Effector memory CD4-positive, alpha-beta T cell (primary cell): ENCODE results near the gene CCDC8.
"Not testable (repeated sequence)": the region's sequence is repeated elsewhere in the genome, so short reads cannot be mapped to it uniquely, and the experiment has no call there.

ENCODE experiments used
- DNase-seq, 3 donors: peaks; one replicate each; pipeline ENCODE4 v3.0.0-alpha.2; 2020
- H3K27ac ChIP-seq: 2 replicates; pipeline ENCODE4 v1.7.0; 2013; ENCODE audit warnings: mild to moderate bottlenecking, low read length, moderate library complexity; ENCODE audit not compliant: insufficient read depth, poor library complexity, severe bottlenecking
- H3K27me3 ChIP-seq: replicated peaks from 2 replicates; pipeline ENCODE4 v1.7.0; 2013; ENCODE audit warnings: mild to moderate bottlenecking, low read length; ENCODE audit not compliant: insufficient read depth, control insufficient read depth, poor library complexity, severe bottlenecking
- H3K36me3 ChIP-seq: 2 replicates; pipeline ENCODE4 v1.7.0; 2013; ENCODE audit warnings: mild to moderate bottlenecking, low read length, moderate library complexity; ENCODE audit not compliant: control insufficient read depth, insufficient read depth
- H3K4me1 ChIP-seq: 2 replicates; pipeline ENCODE4 v1.7.0; 2013; ENCODE audit warnings: low read length, mild to moderate bottlenecking; ENCODE audit not compliant: control insufficient read depth, insufficient read depth, poor library complexity, severe bottlenecking
- H3K4me3 ChIP-seq: 2 replicates; pipeline ENCODE4 v1.7.0; 2013; ENCODE audit warnings: low read length, low read depth, mild to moderate bottlenecking; ENCODE audit not compliant: insufficient read depth, poor library complexity, severe bottlenecking
- H3K9me3 ChIP-seq: 2 replicates; pipeline ENCODE4 v1.7.0; 2013; ENCODE audit warnings: mild to moderate bottlenecking, low read length, moderate library complexity; ENCODE audit not compliant: control insufficient read depth

The CCDC8 gene

DNA sequence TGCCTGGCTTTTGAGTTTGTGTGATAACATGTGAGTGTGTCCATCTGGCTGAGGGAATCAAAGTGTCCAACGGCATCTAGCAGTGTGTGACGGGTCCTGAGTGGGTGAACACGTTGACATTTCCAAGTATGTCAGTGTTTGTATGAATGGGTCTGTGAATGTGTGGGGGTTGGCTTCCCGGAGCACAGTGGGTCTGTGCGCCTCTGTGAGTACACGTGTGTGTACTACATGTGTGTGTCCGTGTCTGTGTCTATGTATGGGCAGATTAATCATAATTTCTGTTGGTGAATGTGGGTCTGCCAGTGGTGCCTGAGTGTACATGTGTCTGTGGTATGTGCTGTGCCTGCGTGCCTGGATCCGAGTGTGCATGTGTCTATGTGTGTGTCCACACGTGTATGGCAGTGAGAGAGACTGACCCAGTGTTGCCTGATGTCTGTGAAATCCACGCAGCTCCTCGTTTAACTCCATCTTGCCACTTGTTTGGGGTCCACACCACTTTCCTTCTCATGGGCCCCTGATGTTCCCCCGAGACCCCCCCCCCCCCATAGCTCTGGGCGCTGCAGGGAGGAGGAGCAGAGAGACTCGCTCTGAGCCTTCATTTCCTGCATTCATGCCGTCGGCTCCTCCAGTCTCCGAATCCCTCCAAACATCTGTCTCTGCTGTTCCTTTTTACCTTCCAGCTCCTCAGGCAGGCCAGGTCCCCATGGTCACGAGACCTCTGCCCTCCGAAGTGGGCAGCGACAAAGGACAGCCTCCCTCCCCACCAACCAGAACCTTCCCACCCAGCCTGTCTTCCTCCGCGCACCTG, 5.3 kb downstream of the CCDC8 start:
- Histone ChIP-seq H3K27ac (no peak overlapping the region), H3K4me3 (no peak overlapping the region), H3K36me3 (no peaks in the 10 kb centered on the region), H3K9me3 (no peaks in the 10 kb centered on the region), H3K27me3 (peaks cover 56% of the 10 kb centered on the region), H3K4me1 (peaks cover 6% of the 10 kb centered on the region)
- no peak for DNase-seq

DNA sequence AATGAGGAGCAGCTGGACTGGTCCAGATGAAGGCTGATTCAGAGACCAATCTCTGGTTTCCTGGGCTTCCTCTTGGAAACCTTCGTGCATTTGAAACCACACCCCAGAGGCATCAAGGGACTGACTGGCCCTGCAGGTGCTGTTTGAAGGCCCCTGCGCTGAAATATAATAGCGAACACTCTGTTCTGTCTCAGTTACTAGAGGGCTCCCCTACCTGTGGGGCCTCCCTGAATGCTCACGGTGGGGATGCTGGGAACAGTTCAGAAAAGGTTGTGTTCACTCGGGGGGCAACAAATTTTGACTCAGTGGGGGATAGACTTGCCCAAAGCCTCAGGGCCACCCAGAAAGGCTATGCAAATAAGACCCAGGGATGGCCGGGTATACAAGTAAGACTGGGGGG, 6.4 kb downstream of the CCDC8 start:
- Histone ChIP-seq H3K27ac (no peak overlapping the region), H3K36me3 (no peaks in the 10 kb centered on the region), H3K27me3 (peaks cover 51% of the 10 kb centered on the region), H3K4me3 (no peak overlapping the region), H3K9me3 (no peaks in the 10 kb centered on the region), H3K4me1 (peaks cover 6% of the 10 kb centered on the region)
- DNase-seq, result no peak

DNA sequence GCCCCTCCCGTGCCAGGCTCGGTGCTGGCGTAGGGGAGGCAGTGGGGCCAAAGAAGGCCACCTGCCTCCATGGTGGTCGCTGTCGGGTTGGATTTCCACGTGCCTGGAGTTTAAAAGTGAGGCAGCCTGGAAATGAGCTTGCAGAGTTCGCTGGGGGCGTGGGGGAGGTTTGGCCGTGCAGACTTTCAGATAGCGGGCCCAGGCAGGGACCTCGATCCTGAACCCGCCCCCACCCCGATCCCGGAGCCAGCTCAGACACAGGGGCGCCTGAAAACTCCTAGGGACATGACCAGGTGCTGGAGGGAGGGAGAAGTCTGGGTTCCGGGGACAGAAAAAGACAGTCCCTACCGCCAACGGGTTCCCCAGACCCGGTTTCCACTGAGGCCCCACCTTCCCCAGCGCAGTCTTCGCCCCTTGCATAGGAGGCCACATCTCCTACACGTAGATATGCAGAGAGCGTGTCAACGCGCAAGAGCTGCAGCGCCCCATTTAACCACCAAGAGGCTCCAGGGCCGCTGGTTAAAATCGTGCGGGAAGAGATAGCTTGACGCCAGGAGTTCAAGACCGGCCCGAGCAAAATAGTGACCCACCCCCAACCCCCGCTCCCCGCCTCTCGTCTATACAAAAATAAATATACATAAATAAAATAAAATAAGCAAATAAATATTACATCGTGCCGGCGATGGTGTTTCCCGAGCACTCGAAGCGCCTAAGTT, 8.5 kb downstream of the CCDC8 start:
- Histone ChIP-seq H3K27me3 (peaks cover 48% of the 10 kb centered on the region), H3K27ac (no peak overlapping the region), H3K4me3 (no peak overlapping the region), H3K36me3 (no peaks in the 10 kb centered on the region), H3K9me3 (no peaks in the 10 kb centered on the region), H3K4me1 (peaks cover 6% of the 10 kb centered on the region)
- no peak for DNase-seq

DNA sequence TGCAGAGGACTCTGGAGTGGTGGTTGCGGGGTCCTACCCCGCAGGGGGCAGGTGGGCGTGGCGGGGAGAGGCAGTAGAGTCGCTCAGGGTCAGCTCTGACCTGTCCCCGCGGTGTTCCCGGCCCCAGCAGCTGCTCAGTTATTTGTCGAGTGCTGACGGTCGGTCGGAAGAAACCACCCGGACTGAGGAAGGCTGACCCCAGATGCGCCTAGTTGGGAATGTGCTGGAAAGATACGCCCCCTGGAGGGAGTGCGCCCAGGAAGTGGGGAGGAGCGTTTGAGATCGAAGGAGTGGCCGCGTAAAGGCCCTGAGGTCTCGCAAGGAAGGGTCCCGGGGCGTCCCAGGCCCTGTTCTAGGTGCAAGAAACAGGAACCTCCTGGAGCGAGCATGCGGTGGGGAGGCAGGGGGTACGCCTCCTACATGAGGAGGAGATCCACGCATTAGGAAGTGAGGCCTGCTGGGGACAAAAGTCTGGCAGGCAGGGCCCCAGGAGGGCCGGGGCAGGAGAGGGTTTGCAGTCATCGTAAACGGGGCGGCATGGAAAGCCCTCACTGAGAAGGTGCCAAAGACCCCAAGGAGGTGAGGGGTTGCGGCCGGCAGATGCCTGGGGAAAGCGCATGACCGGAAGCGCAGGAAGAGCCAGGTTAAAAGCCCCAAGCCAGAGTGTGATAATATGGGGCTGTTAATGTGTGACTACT, 9.2 kb downstream of the CCDC8 start:
- no peak overlapping the region for H3K27ac ChIP-seq
- peaks cover 48% of the 10 kb centered on the region for H3K27me3 ChIP-seq
- no peaks in the 10 kb centered on the region for H3K36me3 ChIP-seq
- no peaks in the 10 kb centered on the region for H3K9me3 ChIP-seq
- no peak for DNase-seq
- H3K4me3 ChIP-seq, result no peak overlapping the region
- peaks cover 6% of the 10 kb centered on the region for H3K4me1 ChIP-seq

DNA sequence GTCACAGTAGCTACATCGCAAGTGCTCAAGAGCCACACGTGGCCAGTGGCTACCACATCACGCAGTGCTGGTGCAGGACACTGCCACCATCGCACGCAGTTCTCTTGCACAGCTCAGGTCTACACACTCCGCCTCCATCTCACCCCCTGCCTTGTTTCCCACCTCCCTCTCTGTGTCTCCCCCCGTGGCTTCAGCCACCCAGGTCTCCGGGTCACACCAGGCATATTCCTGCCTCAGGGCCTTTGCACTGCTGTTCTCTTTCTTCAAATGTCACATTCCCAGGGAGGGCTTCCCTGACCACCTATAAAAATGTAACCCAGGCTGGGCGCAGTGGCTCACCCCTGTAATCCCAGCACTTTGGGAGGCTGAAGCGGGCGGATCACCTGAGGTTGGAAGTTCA, 10.6 kb downstream of the CCDC8 start:
- Histone ChIP-seq H3K36me3 (no peaks in the 10 kb centered on the region), H3K27ac (no peak overlapping the region), H3K4me3 (no peak overlapping the region), H3K9me3 (no peaks in the 10 kb centered on the region), H3K4me1 (peaks cover 6% of the 10 kb centered on the region), H3K27me3 (peaks cover 41% of the 10 kb centered on the region)
- no peak for DNase-seq

DNA sequence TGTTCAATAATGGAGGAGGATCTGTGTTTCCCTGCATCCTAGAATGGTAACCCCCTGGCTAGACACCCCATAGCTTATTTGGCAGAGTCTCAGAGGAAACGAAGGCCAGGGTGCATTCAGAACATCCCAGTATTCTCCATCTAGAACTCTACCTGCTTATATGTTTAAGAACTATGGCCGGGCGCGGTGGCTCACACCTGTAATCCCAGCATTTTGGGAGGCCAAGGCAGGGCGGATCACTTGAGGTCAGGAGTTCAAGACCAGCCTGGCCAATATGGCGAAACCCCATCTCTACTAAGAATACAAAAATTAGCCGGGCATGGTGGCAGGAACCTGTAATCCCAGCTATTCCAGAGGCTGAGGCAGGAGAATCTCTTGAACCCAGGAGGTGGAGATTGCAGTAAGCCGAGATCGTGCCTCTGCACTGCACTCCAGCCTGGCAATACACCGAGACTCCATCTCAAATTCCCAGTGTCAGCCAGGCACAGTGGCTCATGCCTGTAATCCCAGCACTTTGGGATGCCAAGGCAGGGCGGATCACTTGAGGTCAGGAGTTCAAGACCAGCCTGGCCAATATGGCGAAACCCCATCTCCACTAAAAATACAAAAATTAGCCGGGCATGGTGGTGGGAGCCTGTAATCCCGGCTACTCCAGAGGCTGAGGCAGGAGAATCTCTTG, 15.4 kb downstream of the CCDC8 start:
- not testable (repeated sequence) for H3K27me3 ChIP-seq, H3K4me1 ChIP-seq, DNase-seq, H3K9me3 ChIP-seq, H3K4me3 ChIP-seq, H3K27ac ChIP-seq, H3K36me3 ChIP-seq

DNA sequence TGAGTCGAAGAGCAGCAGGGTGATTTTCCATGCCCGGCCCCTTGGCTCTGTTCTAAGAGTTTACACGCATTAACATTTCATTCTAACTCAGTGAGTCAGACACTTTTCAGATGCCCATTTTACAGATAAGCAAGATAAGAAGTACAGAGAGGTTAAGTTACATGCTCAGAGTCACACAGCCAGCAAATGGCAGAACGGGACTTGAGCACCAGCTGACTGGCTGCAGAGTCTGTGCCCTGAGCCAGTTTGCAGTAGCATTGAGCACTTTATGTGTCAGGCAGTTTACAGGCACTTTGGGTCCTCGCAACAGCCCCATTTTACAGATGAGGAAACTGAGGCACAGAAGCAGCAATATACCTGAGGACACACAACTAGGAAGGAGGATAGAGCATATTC, 19.0 kb downstream of the CCDC8 start:
- Histone ChIP-seq H3K36me3 (peaks cover 24% of the 10 kb centered on the region), H3K9me3 (no peaks in the 10 kb centered on the region), H3K27me3 (no peaks in the 10 kb centered on the region), H3K4me1 (no peaks in the 10 kb centered on the region), H3K4me3 (no peak overlapping the region), H3K27ac (no peak overlapping the region)
- DNase-seq, result no peak

DNA sequence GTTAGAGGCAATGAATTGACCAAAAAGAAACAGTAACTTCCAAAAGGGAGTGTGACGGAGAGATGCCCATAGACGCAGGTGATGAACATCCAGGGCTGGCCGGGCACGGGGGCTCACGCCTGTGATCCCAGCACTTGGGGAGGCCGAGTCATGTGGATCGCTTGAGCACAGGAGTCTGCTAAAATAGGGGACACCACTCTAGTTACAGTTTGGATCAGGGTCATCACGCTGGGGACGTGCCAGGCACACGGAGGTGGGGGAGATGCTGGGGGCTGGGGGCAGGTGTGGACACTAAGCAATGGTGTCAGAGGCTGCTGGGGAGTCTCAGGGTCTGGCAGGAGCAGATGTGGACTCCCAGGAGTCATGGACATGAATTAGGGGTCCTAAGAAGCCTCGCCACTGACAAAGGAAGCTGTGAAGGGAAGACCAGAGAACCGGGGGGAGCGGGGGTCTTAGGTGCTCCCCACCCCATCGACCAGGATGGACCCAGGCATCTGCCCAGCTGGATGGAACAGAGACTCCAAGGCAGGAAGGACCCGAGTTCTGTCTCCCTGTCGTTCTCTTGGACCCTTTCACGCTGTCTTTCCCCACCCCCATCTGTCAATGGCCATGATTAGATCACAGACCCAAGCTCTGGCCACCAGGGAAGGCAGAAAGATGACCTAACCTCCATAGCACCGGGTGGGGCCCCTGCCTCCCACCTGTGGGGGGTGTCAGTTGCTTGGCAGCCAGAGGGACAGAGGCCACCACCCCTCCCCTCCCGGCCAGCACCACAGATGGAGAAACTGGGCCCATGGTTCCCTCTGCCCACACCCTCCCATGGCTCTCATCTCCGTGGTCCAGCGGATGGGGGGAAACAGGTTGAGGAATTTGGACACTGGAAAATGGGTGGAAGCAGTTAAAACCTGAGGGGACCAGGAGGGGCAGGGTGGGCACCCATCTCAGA, 19.6 kb downstream of the CCDC8 start:
- no peak overlapping the region for H3K4me3 ChIP-seq
- DNase-seq, result no peak
- H3K9me3 ChIP-seq, result no peaks in the 10 kb centered on the region
- no peaks in the 10 kb centered on the region for H3K27me3 ChIP-seq
- peaks cover 30% of the 10 kb centered on the region for H3K36me3 ChIP-seq
- H3K4me1 ChIP-seq, result no peaks in the 10 kb centered on the region
- no peak overlapping the region for H3K27ac ChIP-seq

DNA sequence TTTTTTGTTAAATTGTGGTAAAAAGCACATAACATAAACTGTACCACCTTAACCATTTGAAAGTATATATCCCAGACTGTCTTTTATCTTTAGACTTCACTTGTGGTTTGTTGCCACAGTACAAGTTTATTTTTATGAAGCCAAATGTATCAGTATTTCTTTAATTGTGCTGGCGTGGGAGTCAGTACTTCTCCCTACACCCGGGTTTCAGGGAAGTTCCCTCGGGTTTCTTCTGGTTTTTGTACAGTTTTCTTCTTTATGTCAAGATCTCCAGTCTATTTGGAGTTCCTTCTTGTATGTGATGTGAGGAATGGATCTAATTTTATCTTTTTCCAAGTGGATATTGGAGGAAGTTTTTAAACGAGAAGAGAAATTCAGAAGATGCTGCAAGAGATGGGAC, 20.5 kb downstream of the CCDC8 start:
- Histone ChIP-seq H3K4me1 (no peaks in the 10 kb centered on the region), H3K4me3 (no peak overlapping the region), H3K27me3 (no peaks in the 10 kb centered on the region), H3K36me3 (peaks cover 39% of the 10 kb centered on the region), H3K27ac (no peak overlapping the region), H3K9me3 (no peaks in the 10 kb centered on the region)
- DNase-seq, result no peak
